ENCODE data around the gene MMP15.
"Not testable (repeated sequence)": the region's sequence is repeated elsewhere in the genome, so short reads cannot be mapped to it uniquely, and the experiment has no call there.

MMP15 gene

GRCh38 chr16:58086381-58087208 lies 61.0 kb downstream of the MMP15 start:
- DNase-seq (ENCODE audit: low spot score), result no peak

GRCh38 chr16:58087209-58087913 lies 61.8 kb downstream of the MMP15 start:
- no peak for DNase-seq (ENCODE audit: low spot score)

GRCh38 chr16:58088091-58088490 lies 62.5 kb downstream of the MMP15 start:
- no peak for DNase-seq (ENCODE audit: low spot score)

- not testable (repeated sequence) for DNase-seq (ENCODE audit: low spot score)
Observed at GRCh38 chr16:58090396-58090795, 64.8 kb downstream of the MMP15 start.

GRCh38 chr16:58094026-58094425 lies 68.5 kb downstream of the MMP15 start:
- no peak for DNase-seq (ENCODE audit: low spot score)

- DNase-seq (ENCODE audit: low spot score), result no peak
Observed at GRCh38 chr16:58094791-58095574, 69.4 kb downstream of the MMP15 start.

GRCh38 chr16:58095575-58095960 lies 70.0 kb downstream of the MMP15 start:
- not testable (repeated sequence) for DNase-seq (ENCODE audit: low spot score)

GRCh38 chr16:58096249-58096648 lies 70.7 kb downstream of the MMP15 start:
- DNase-seq (ENCODE audit: low spot score), result no peak
